AG04450 (cell line): ENCODE data around the gene CTTNBP2. TPM values are rescaled to one million over a fixed set of nuclear protein-coding genes. Genes with fewer than 3 reads are reported as not detected.

Experiments
- CTCF ChIA-PET: fragments of 300-600, 350-600 bp; formaldehyde crosslinking; extraction: SDS; loops from one replicate; lab custom pipeline; 2022; ENCODE audit warnings: antibody characterized with exemption, inconsistent platforms; lab: Charles Lee
- POLR2A ChIA-PET: fragments of 350-600 bp; formaldehyde crosslinking; extraction: SDS; loops from one replicate; lab custom pipeline; 2021; ENCODE audit warnings: antibody characterized with exemption, inconsistent platforms; lab: Yijun Ruan, JAX
- DNase-seq: peaks from one replicate; pipeline ENCODE4 v3.0.0-alpha.2; 2011; ENCODE audit warnings: low read depth, low spot score
- H3K27ac ChIP-seq: one replicate; pipeline ENCODE4 v1.5.1; 2012; ENCODE audit warnings: low read depth, low read length, control low read depth
- H3K27me3 ChIP-seq: one replicate; pipeline ENCODE4 v1.6.0; 2012; ENCODE audit warnings: low read length; ENCODE audit not compliant: control insufficient read depth, insufficient read depth
- H3K4me3 ChIP-seq: 2 replicates; pipeline ENCODE4 v1.5.1; 2011; ENCODE audit warnings: mild to moderate bottlenecking, low read depth, low read length, control low read depth
- H3K9me3 ChIP-seq: 2 replicates; pipeline ENCODE4 v1.5.1; 2012; ENCODE audit warnings: low read length; ENCODE audit not compliant: control insufficient read depth, insufficient read depth
- polyA plus RNA-seq: library from polyadenylated mRNA; depleted of rRNA; stranded (reverse); fragments of >200 nt; gene quantifications from 2 replicates; pipeline ENCODE4 v1.2.3, GENCODE V29; 2011
- TF ChIP-seq, protein P1 (sequence below): IDR thresholded peaks from 2 replicates; pipeline ENCODE4 v1.5.1; 2011; ENCODE audit warnings: low read depth, low read length, control low read depth, inconsistent platforms

CTTNBP2 gene
- polyA plus RNA-seq, 1 experiment: 14.4 TPM

DNA sequence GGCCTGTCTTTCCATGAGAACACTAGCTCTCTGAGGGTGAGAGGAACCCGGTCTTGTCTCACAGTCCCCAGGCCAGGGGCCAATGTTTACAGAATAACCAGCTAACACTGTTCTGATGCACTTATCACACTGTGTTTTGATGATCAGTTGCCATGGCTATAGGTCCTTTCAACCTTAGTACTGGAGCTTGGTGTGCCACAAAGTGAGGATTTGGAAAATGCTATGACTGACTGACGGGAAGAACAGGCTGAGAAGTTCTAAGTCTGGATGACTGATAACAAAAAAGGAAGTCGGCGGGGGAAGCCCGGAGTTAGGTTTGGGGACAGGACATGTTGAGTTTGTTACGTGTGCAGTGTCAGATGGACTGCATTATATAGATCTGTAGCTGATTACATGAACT, 141.8 kb downstream of the CTTNBP2 start:
- no peak for DNase-seq
- Histone ChIP-seq H3K9me3 (no peaks in the 10 kb centered on the region), H3K4me3 (no peak overlapping the region), H3K27me3 (no peaks in the 10 kb centered on the region), H3K27ac (no peak overlapping the region)
- CTCF ChIA-PET: interaction anchor here (1.3 to 2.2 kb wide), 3 partner anchors 16 to 272 kb away, joined by 3 to 11 read pairs (median 6); no protein-coding TSS in a partner anchor
- TF ChIP-seq, protein P1, sequence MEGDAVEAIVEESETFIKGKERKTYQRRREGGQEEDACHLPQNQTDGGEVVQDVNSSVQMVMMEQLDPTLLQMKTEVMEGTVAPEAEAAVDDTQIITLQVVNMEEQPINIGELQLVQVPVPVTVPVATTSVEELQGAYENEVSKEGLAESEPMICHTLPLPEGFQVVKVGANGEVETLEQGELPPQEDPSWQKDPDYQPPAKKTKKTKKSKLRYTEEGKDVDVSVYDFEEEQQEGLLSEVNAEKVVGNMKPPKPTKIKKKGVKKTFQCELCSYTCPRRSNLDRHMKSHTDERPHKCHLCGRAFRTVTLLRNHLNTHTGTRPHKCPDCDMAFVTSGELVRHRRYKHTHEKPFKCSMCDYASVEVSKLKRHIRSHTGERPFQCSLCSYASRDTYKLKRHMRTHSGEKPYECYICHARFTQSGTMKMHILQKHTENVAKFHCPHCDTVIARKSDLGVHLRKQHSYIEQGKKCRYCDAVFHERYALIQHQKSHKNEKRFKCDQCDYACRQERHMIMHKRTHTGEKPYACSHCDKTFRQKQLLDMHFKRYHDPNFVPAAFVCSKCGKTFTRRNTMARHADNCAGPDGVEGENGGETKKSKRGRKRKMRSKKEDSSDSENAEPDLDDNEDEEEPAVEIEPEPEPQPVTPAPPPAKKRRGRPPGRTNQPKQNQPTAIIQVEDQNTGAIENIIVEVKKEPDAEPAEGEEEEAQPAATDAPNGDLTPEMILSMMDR: no peak
- POLR2A ChIA-PET: no interaction called here

DNA sequence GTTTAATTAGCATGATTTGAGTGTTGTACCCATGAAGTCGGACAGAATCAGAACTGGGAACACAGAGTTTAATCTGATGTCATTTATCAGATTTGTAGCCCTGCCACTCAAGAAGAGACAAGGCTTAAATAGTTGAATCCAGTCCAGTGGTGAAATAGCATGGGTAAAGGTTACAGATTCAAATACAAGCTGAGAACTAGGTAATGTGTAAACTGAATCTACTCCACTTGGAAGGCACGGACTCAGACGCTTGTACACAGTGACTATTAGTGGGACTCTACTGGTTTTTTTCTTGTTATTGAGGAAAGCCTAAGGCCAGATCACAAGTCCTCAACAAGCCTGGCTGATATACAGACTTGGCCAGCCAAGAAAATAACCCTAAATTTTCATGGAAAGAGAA, 142.9 kb downstream of the CTTNBP2 start:
- Histone ChIP-seq H3K4me3 (no peak overlapping the region), H3K9me3 (no peaks in the 10 kb centered on the region), H3K27me3 (no peaks in the 10 kb centered on the region), H3K27ac (no peak overlapping the region)
- TF ChIP-seq, protein P1: no peak
- POLR2A ChIA-PET: no interaction called here
- DNase-seq: no peak
- CTCF ChIA-PET: interaction anchor here (1.4 to 2.2 kb wide), 2 partner anchors 15 to 20 kb away, joined by 3 to 11 read pairs; no protein-coding TSS in a partner anchor

DNA sequence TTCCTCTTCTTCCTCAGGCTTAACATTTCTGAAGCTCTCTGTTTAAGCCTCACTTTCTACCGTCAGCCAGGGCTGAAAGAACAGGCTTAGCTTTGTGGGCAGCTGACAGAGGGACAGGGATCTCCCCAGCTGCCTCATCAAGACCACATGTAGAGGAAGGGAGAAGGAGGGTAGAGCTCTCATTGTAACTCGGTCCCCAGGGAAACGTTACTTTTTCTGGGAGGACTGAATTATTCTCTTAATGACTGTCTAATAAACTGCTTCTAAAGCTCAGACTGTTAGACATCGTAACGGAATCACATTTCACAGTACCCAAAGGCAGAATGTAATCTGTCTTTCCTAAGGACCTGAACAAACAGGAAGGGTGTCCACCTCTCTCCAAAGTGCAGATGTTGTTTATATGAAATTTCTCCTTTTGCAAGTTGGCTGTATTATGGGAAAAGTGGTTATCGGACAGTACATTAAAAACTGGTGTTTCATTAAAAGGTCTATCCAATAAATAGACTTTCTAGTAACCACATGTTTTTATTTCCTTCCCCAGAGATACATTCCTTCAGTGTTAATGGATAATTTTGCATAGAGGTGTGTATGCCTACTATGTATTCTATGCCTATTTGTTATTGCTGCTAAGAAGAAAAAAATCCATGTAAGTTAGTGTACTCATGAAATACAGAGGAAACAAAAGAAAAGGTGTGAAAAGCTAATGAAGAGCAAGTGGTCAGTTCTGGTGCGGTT, 144.2 kb downstream of the CTTNBP2 start:
- CTCF ChIA-PET: interaction anchor here (1.5 to 3.3 kb wide), 2 partner anchors 13 to 270 kb away, joined by 5 to 14 read pairs; no protein-coding TSS in a partner anchor
- TF ChIP-seq, protein P1: no peak

DNA sequence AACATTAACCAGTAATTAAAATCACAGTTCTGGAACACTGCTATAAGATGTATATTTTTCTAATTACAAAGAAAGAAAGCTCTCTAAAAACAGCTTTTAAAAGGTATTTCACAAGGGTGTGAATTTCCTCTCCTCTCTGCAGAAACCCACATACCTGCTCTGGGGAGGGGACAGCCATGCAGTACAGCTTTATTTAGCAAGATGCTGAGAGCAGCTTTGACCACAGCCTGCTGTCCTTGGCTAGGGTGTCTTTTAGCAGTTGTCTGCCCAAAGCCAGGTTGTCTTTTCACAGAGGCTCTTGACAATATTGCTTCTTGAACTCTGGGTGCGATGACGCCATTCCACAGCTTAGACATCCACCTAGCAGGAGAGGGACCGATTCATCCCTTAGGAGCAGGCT, 148.3 kb downstream of the CTTNBP2 start:
- Histone ChIP-seq H3K9me3 (no peaks in the 10 kb centered on the region), H3K27me3 (no peaks in the 10 kb centered on the region), H3K27ac (no peak overlapping the region), H3K4me3 (no peak overlapping the region)
- DNase-seq: no peak
- POLR2A ChIA-PET: no interaction called here
- CTCF ChIA-PET: interaction anchor here (0.7 to 1.4 kb wide), 2 partner anchors 9 to 265 kb away, joined by 4 to 6 read pairs; no protein-coding TSS in a partner anchor
- TF ChIP-seq, protein P1: no peak

More for the DNA sequence above, 144.2 kb downstream of the CTTNBP2 start:
- Histone ChIP-seq H3K27ac (no peak overlapping the region), H3K4me3 (no peak overlapping the region), H3K9me3 (no peaks in the 10 kb centered on the region), H3K27me3 (no peaks in the 10 kb centered on the region)
- POLR2A ChIA-PET: no interaction called here
- no peak for DNase-seq

DNA sequence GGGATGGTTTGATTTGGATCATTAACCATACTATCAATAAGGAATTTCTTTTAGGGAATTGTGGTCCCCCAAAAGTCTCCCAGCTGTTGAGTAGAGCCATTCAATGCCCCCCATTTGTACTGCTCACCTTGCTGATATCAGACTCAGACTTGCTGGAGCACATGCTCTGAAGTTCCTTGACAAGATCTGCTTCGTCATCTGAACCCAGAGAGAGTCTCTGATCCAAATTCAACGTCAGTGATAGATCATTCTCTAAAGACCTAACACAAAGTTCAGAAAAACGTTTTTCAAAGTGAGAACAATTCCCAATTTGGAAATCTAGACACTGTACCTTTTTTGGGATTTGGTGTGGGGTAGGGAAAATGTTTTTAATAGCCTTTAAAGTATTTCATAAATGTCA, 153.9 kb downstream of the CTTNBP2 start:
- CTCF ChIA-PET: interaction anchor here (1.0 to 6.0 kb wide), 3 partner anchors 260 to 320 kb away, joined by 3 to 192 read pairs (median 4); no protein-coding TSS in a partner anchor
- H3K27me3 ChIP-seq: no peaks in the 10 kb centered on the region
- H3K27ac ChIP-seq: no peak overlapping the region
- H3K9me3 ChIP-seq: no peaks in the 10 kb centered on the region
- DNase-seq: no peak
- POLR2A ChIA-PET: no interaction called here
- H3K4me3 ChIP-seq: no peak overlapping the region
- TF ChIP-seq, protein P1: no peak
